Measurements from ENCODE around the gene TRIM65.
"Not testable (repeated sequence)": the region's sequence is repeated elsewhere in the genome, so short reads cannot be mapped to it uniquely, and the experiment has no call there.

The TRIM65 gene

DNA sequence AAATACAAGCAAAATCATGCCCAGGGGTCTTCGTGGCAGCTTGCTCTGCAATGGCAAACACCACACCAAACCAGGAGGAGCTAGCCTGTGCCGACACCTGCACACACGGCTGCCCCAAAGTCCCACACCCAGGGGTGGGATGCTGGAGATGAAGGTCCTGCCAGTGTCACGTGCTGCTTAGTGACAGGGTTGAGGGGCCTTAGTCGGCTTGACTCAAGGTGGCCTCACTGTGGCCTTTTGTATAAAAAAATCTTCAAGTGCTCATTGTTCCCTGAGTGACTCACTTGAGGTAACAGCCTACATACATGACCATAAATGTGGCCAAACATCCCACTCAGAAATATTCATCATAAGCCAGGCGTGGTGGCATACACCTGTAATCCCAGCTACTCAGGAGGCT is 7.3 kb downstream of the TRIM65 start:
- no peak for DNase-seq
- Mint-ChIP-seq H3K9me3 (no peaks in the 10 kb centered on the region), H3K4me3 (no peak overlapping the region), H3K27ac (no peak overlapping the region), H3K36me3 (ENCODE audit: low read depth) (peaks cover 18% of the 10 kb centered on the region), H3K27me3 (ENCODE audit: low read depth, poor library complexity) (peaks cover 26% of the 10 kb centered on the region), H3K4me1 (peaks cover 10% of the 10 kb centered on the region)
- TF ChIP-seq, protein P1, sequence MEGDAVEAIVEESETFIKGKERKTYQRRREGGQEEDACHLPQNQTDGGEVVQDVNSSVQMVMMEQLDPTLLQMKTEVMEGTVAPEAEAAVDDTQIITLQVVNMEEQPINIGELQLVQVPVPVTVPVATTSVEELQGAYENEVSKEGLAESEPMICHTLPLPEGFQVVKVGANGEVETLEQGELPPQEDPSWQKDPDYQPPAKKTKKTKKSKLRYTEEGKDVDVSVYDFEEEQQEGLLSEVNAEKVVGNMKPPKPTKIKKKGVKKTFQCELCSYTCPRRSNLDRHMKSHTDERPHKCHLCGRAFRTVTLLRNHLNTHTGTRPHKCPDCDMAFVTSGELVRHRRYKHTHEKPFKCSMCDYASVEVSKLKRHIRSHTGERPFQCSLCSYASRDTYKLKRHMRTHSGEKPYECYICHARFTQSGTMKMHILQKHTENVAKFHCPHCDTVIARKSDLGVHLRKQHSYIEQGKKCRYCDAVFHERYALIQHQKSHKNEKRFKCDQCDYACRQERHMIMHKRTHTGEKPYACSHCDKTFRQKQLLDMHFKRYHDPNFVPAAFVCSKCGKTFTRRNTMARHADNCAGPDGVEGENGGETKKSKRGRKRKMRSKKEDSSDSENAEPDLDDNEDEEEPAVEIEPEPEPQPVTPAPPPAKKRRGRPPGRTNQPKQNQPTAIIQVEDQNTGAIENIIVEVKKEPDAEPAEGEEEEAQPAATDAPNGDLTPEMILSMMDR (IDR thresholded peaks at IDR 0.05) = no peak

DNA sequence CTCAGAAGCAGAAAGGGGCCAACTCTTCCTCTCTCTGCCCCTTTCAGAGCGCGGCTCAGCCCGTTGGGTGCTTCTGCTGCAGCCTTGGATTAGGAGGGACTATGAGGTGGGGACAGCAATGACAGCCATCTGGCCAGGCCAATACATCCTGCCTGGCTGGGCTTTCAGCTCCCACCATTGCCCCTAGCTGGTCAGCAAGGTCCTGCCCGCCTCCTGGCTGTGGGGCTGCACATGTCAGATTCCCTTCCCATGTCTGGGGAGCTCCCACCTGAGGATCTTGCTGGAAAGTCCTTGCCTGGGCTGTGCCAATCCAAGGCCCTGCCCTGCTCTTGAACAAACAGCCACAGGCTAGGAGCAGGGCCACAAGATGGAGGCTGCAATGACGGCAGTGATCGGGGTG is 8.3 kb downstream of the TRIM65 start:
- no peaks in the 10 kb centered on the region for H3K9me3 Mint-ChIP-seq
- no peak overlapping the region for H3K27ac Mint-ChIP-seq
- no peaks in the 10 kb centered on the region for H3K4me1 Mint-ChIP-seq
- no peak overlapping the region for H3K4me3 Mint-ChIP-seq
- TF ChIP-seq, protein P1 (IDR thresholded peaks at IDR 0.05) = no peak
- no peak for DNase-seq
- H3K36me3 Mint-ChIP-seq (ENCODE audit: low read depth) = peaks cover 18% of the 10 kb centered on the region
- H3K27me3 Mint-ChIP-seq (ENCODE audit: low read depth, poor library complexity) = peaks cover 20% of the 10 kb centered on the region

DNA sequence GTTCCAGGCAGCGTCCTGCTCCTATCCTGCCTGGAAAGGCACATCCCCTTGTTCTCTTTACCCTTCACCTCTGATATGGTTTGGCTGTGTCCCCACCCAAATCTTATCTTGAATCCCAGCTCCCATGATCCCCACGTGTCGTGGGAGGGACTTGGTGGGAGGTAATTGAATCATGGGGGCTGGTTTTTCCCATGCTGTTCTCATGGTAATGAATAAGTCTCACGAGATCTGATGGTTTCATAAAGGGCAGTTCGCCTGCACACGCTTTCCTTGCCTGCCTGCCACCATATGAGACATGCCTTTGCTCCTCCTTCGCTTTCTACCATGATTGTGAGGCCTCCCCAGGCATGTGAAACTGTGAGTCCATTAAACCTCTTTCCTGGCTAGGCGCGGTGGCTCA is 10.9 kb downstream of the TRIM65 start:
- not testable (repeated sequence) for H3K27ac Mint-ChIP-seq

DNA sequence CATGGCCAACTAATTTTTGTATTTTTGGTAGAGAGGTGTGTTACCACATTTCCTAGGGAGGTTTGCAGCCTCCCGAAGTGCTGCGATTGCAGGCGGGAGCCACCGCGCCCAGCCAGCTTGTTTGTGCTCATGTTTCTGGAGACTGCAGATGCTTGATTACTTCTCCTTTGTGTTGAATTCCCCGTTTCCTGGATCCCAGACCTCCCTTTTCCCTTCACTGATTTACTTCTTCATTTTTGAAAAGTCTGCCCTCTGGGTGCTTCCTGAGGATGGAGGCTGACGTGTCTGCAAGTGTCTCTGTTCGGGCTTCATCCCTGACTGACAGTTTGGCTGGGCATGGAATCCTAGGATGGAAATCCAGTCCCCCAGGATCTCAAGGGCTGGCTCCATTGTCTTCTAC is 11.3 kb downstream of the TRIM65 start:
- Mint-ChIP-seq H3K4me3 (no peak overlapping the region), H3K27ac (no peak overlapping the region), H3K36me3 (ENCODE audit: low read depth) (peaks cover 16% of the 10 kb centered on the region), H3K9me3 (no peaks in the 10 kb centered on the region), H3K4me1 (no peaks in the 10 kb centered on the region), H3K27me3 (ENCODE audit: low read depth, poor library complexity) (peaks cover 37% of the 10 kb centered on the region)
- TF ChIP-seq, protein P1 (IDR thresholded peaks at IDR 0.05) = no peak
- no peak for DNase-seq

More for the DNA sequence above, 10.9 kb downstream of the TRIM65 start:
- H3K9me3 Mint-ChIP-seq, H3K4me1 Mint-ChIP-seq, H3K4me3 Mint-ChIP-seq, DNase-seq: not testable (repeated sequence)
- Mint-ChIP-seq H3K27me3 (ENCODE audit: low read depth, poor library complexity) (peaks cover 33% of the 10 kb centered on the region), H3K36me3 (ENCODE audit: low read depth) (peaks cover 18% of the 10 kb centered on the region)

DNA sequence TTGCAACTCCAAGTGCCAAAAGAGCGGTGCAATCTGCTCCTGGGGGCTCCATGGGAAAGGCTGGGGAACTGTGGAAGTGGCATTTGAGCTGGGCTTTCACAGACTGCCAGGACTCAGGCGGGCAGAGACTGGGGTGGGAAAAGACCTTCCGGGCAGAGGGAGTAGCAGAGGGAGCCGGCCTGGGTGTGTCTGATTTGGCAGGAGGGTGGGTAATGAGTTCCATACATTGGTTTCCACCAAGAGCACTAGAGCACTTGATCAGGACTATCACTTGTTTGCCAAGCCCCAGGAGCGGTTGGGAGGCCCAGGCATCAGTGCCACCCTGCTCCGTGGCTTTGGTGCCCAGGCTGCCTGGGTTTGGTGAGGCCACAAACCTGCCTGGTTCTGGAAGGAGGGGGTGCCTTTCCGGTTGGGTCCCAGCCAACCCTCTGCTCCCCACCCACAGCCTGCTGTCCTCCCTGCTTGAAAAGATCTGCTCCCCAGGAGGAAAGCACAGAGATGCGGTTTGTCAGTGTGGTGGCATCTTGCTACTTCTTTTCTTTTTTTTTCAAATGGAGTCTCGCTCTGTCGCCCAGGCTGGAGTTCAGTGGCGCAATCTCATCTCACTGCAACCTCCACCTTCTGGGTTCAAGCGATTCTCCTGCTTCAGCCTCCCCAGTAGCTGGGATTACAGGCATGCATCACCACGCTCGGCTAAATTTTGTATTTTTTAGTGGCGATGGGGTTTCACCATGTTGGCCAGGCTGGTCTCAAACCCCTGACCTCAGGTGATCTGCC is 14.9 kb downstream of the TRIM65 start:
- H3K4me1 Mint-ChIP-seq = peaks cover 9% of the 10 kb centered on the region
- H3K36me3 Mint-ChIP-seq (ENCODE audit: low read depth) = peaks cover 5% of the 10 kb centered on the region
- no peak for DNase-seq
- H3K4me3 Mint-ChIP-seq = no peak overlapping the region
- no peak overlapping the region for H3K27ac Mint-ChIP-seq
- no peaks in the 10 kb centered on the region for H3K9me3 Mint-ChIP-seq
- peaks cover 63% of the 10 kb centered on the region for H3K27me3 Mint-ChIP-seq (ENCODE audit: low read depth, poor library complexity)
- TF ChIP-seq, protein P1 (IDR thresholded peaks at IDR 0.05) = no peak

DNA sequence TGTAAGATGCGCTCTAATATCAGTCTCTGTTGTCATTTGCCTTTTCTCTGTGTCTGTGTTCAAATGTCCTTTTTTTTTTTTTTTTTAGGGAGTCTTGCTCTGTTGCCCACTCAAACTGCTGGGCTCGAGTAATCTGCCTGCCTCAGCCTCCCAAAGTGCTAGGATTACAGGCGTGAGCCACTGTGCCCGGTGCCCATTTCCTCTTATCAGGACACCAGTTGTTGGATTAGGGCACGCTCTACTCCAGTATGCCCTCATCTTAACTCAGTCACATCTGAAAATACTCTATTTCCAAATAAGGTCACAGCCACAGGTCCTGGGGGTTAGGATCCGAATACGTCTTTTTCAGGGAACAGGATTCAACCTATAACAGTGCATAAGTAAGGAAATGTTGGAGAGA is 16.5 kb downstream of the TRIM65 start:
- DNase-seq = no peak
- Mint-ChIP-seq H3K4me3 (no peak overlapping the region), H3K9me3 (no peaks in the 10 kb centered on the region), H3K27me3 (ENCODE audit: low read depth, poor library complexity) (peaks cover 63% of the 10 kb centered on the region), H3K36me3 (ENCODE audit: low read depth) (no peaks in the 10 kb centered on the region), H3K27ac (no peak overlapping the region), H3K4me1 (peaks cover 18% of the 10 kb centered on the region)
- TF ChIP-seq, protein P1 (IDR thresholded peaks at IDR 0.05) = no peak
